Iris pigment epithelial cell (primary cell): ENCODE data around the gene HAND1.

Experiments
- DNase-seq: peaks from one replicate; pipeline ENCODE4 v3.0.0-alpha.2; 2011; ENCODE audit warnings: low read depth

Gene HAND1

GRCh38 chr5:154455585-154455984 lies 22.4 kb downstream of the HAND1 start:
- no peak for DNase-seq

GRCh38 chr5:154451957-154452356 lies 26.1 kb downstream of the HAND1 start:
- no peak for DNase-seq

GRCh38 chr5:154449786-154450185 lies 28.2 kb downstream of the HAND1 start:
- peak; percentile 59 for DNase-seq

- DNase-seq = no peak
These were observed 30.8 kb downstream of the HAND1 start for GRCh38 chr5:154447089-154447725.

GRCh38 chr5:154446195-154447088 lies 31.6 kb downstream of the HAND1 start:
- peak; percentile 72 for DNase-seq

- DNase-seq = peak; percentile 92
These were observed 32.4 kb downstream of the HAND1 start, which contains the start of gene SAP30L for GRCh38 chr5:154445422-154446194. TSS of gene SAP30L (plus strand) at chr5:154445997. CDS start at chr5:154446605, 608 bp downstream.

- DNase-seq = no peak
These were observed 33.2 kb downstream of the HAND1 start for GRCh38 chr5:154444556-154445421.

- no peak for DNase-seq
These were observed 35.2 kb downstream of the HAND1 start for GRCh38 chr5:154442801-154443200.

GRCh38 chr5:154440540-154440939 lies 37.5 kb downstream of the HAND1 start:
- DNase-seq = no peak

GRCh38 chr5:154437281-154437965 lies 40.6 kb downstream of the HAND1 start:
- DNase-seq = no peak

GRCh38 chr5:154435226-154435625 lies 42.8 kb downstream of the HAND1 start:
- DNase-seq = no peak

GRCh38 chr5:154430961-154431630 lies 46.9 kb downstream of the HAND1 start:
- DNase-seq = no peak

- DNase-seq = no peak
These were observed 47.6 kb downstream of the HAND1 start for GRCh38 chr5:154430466-154430865.

- DNase-seq = no peak
These were observed 48.7 kb downstream of the HAND1 start for GRCh38 chr5:154429341-154429740.

- DNase-seq = no peak
These were observed 49.8 kb downstream of the HAND1 start for GRCh38 chr5:154428208-154428607.
